K562 treated with DMSO at 1 percent for 48 hours (cell line): Measurements from ENCODE around the gene ANAPC7. TPM values are rescaled to one million over a fixed set of nuclear protein-coding genes. Genes with fewer than 3 reads are reported as not detected.

Experiments
- total RNA-seq: library from RNA; unstranded; fragments of 300-600 nt; gene quantifications from 2 replicates; pipeline ENCODE4 v1.2.3, GENCODE V29; 2022; ENCODE audit warnings: low replicate concordance; ENCODE audit errors: extremely low read depth

Gene ANAPC7, protein sequence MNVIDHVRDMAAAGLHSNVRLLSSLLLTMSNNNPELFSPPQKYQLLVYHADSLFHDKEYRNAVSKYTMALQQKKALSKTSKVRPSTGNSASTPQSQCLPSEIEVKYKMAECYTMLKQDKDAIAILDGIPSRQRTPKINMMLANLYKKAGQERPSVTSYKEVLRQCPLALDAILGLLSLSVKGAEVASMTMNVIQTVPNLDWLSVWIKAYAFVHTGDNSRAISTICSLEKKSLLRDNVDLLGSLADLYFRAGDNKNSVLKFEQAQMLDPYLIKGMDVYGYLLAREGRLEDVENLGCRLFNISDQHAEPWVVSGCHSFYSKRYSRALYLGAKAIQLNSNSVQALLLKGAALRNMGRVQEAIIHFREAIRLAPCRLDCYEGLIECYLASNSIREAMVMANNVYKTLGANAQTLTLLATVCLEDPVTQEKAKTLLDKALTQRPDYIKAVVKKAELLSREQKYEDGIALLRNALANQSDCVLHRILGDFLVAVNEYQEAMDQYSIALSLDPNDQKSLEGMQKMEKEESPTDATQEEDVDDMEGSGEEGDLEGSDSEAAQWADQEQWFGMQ
- 212 TPM in 1 of 2 replicates, not detected in the other for total RNA-seq

DNA sequence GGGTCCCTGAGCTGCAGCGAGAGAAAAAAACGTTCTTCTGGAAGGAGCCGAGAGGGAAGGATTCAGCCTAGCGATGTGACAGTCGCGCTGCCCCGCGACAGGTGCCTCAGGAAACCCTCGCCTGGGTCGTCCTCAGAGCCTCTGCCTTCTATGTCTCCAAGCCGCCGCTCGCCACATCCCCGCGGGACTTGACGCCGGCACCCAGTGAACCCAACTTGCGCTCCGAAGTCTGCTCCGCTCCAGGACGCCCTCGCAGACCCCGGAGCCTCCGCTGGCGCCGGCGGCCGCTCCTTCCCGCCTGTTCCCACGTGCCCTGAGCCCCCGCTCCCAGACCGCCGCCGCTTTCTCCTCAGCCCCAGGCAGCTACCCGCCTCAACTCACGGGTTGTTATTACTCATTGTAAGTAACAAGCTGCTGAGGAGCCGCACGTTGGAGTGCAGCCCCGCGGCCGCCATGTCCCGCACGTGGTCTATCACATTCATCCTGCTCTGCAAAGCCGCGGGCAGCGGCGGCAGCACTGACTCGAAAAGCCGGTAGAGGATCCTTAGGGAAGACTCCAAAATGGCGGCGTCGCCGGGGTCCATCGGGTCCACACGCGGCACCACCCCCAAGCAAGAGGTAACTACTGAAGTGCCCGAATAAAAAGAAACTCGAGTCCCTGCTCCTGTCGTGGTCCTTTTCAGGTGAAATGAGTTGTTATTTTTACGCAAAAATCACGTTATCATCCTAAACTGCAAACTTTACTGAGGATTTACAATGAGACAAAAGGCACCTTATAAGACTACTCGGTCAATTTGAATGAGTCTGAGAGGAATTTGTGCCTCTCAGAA lies at the start of gene ANAPC7:
Gene ANAPC7 (minus strand): TSS at position 563 of the 830 bp plus-strand sequence. CDS start 81 bp downstream, at position 482.

DNA sequence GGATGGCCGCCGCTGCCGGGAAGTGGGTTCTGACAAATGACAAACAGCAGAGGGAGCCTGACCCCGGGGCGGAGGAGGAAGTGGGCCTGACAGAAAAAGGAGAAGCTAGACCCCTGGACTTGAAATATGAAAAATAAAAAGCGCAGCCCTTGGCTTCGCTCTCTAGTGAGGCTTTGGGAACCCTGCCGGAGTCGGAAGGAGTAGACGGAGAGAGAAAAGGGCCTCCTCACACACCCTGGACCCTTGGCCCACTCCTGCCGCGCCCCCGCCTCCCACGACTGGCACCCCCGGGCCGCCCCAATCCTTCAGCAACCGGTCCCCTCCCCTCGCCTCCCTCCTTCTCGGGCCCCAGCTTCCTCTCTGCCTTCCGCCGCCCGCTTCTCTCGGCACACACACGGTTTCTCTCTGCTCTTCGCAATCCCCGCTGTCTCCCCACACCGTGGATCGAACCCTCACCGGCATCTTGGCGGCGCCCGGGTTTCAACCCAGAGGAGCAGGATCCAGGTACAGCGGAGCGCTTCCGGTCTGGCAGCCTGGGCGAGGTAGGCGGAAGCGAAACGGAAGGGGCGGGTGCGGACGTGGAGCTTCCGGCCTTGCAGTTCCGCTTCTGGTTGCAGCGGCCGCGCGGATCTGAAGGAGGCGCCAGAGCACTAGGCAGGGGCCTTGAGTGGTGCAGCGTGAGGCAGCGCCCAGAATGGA lies 46.4 kb upstream of the ANAPC7 start, which contains the start of gene ARPC3:
Gene ARPC3 (minus strand): TSS at position 539 of the 699 bp plus-strand sequence. CDS start 77 bp downstream, at position 462.

Other genes with a start within 250 kb of the ANAPC7 start
- 94.9 TPM in 1 of 2 replicates, not detected in the other for gene ATP2A2, start 122.5 kb downstream of the ANAPC7 start, total RNA-seq
- gene ARPC3, start 46.6 kb upstream of the ANAPC7 start, total RNA-seq: not detected in 2 replicates
- not detected in 2 replicates for gene GPN3, start 64.5 kb upstream of the ANAPC7 start, total RNA-seq
- gene FAM216A, start 65.1 kb upstream of the ANAPC7 start, total RNA-seq: not detected in 2 replicates
- gene VPS29, start 98.4 kb upstream of the ANAPC7 start, total RNA-seq: not detected in 2 replicates
- not detected in 2 replicates for gene RAD9B, start 98.6 kb upstream of the ANAPC7 start, total RNA-seq
- not detected in 2 replicates for gene PPTC7, start 179.6 kb upstream of the ANAPC7 start, total RNA-seq
- not detected in 2 replicates for gene TCTN1, start 210.4 kb upstream of the ANAPC7 start, total RNA-seq